Peyer's patch (tissue), 4 donors: Measurements from ENCODE around the gene AHSA1.

ENCODE experiments used
- CTCF ChIP-seq, 6 experiments: fragments of 450-650 bp in 4 of 6; fragments of 200-600 bp in 2 of 6; sonication (generic) in 1 of 6; IDR thresholded peaks; one replicate each; pipeline ENCODE4 v1.5.1; 2017 to 2019; ENCODE audit warnings: antibody characterized with exemption in 6 of 6, mild to moderate bottlenecking in 3 of 6, moderate library complexity in 1 of 6
- POLR2A ChIP-seq, 2 donors: fragments of 450-650 bp; IDR thresholded peaks; one replicate each; pipeline ENCODE4 v1.5.1; 2017; ENCODE audit warnings: antibody characterized with exemption in 2 of 2, mild to moderate bottlenecking in 2 of 2, moderate library complexity in 2 of 2

- TF ChIP-seq CTCF (IDR thresholded peaks at IDR 0.05) (no peak), POLR2A (IDR thresholded peaks at IDR 0.05) (no peak)
These were observed 24.5 kb downstream of the AHSA1 start for GRCh38 chr14:77482422-77482821.
